Measurements from ENCODE around the gene PIP5K1C. TPM values are rescaled to one million over a fixed set of nuclear protein-coding genes. Genes with fewer than 3 reads are reported as not detected.
"Not testable (repeated sequence)": the region's sequence is repeated elsewhere in the genome, so short reads cannot be mapped to it uniquely, and the experiment has no call there.

Gene PIP5K1C
- polyA plus RNA-seq, 1 donor = 23.0 TPM

GRCh38 chr19:3651684-3652083, 48.6 kb downstream of the PIP5K1C start:
- no peaks in the 10 kb centered on the region for H3K27me3 ChIP-seq (ENCODE audit: control insufficient read depth, insufficient read depth, low read length)
- no peak overlapping the region for H3K4me3 ChIP-seq (ENCODE audit: low read length)
- H3K36me3 ChIP-seq (ENCODE audit: control insufficient read depth, insufficient read depth, low read length) = peaks cover 44% of the 10 kb centered on the region

GRCh38 chr19:3649888-3650287, 50.4 kb downstream of the PIP5K1C start:
- Histone ChIP-seq H3K4me1 (ENCODE audit: control insufficient read depth, insufficient read depth, low read length) (no peaks in the 10 kb centered on the region), H3K27me3 (ENCODE audit: control insufficient read depth, insufficient read depth, low read length) (no peaks in the 10 kb centered on the region), H3K4me3 (ENCODE audit: low read length) (no peak overlapping the region), H3K27ac (ENCODE audit: low read length) (no peak overlapping the region), H3K9me3 (ENCODE audit: control insufficient read depth, low read depth, low read length) (no peaks in the 10 kb centered on the region), H3K36me3 (ENCODE audit: control insufficient read depth, insufficient read depth, low read length) (peaks cover 55% of the 10 kb centered on the region)
- WGBS (ENCODE audit: insufficient coverage, low lambda C conversion rate) = no CpG with 5 or more reads among the region's 16 CpGs
- DNase-seq = no peak

More at GRCh38 chr19:3651684-3652083, 48.6 kb downstream of the PIP5K1C start:
- peaks cover 7% of the 10 kb centered on the region for H3K9me3 ChIP-seq (ENCODE audit: control insufficient read depth, low read depth, low read length)
- WGBS (ENCODE audit: insufficient coverage, low lambda C conversion rate) = no CpG with 5 or more reads among the region's 33 CpGs
- no peak overlapping the region for H3K27ac ChIP-seq (ENCODE audit: low read length)
- DNase-seq = no peak
- no peaks in the 10 kb centered on the region for H3K4me1 ChIP-seq (ENCODE audit: control insufficient read depth, insufficient read depth, low read length)

GRCh38 chr19:3648037-3648905, 52.0 kb downstream of the PIP5K1C start:
- H3K27ac ChIP-seq (ENCODE audit: low read length) = no peak overlapping the region
- H3K36me3 ChIP-seq (ENCODE audit: control insufficient read depth, insufficient read depth, low read length) = peaks cover 49% of the 10 kb centered on the region
- H3K9me3 ChIP-seq (ENCODE audit: control insufficient read depth, low read depth, low read length) = peaks cover 4% of the 10 kb centered on the region
- H3K4me1 ChIP-seq (ENCODE audit: control insufficient read depth, insufficient read depth, low read length) = no peaks in the 10 kb centered on the region
- no peak overlapping the region for H3K4me3 ChIP-seq (ENCODE audit: low read length)
- H3K27me3 ChIP-seq (ENCODE audit: control insufficient read depth, insufficient read depth, low read length) = no peaks in the 10 kb centered on the region
- WGBS (ENCODE audit: insufficient coverage, low lambda C conversion rate) = no CpG with 5 or more reads among the region's 33 CpGs
- DNase-seq = no peak

GRCh38 chr19:3647102-3647501, 53.2 kb downstream of the PIP5K1C start:
- not testable (repeated sequence) for H3K9me3 ChIP-seq (ENCODE audit: control insufficient read depth, low read depth, low read length); DNase-seq; H3K27me3 ChIP-seq (ENCODE audit: control insufficient read depth, insufficient read depth, low read length); H3K4me1 ChIP-seq (ENCODE audit: control insufficient read depth, insufficient read depth, low read length); H3K4me3 ChIP-seq (ENCODE audit: low read length); H3K27ac ChIP-seq (ENCODE audit: low read length)
- WGBS (ENCODE audit: insufficient coverage, low lambda C conversion rate) = no CpG with 5 or more reads among the region's 5 CpGs
- H3K36me3 ChIP-seq (ENCODE audit: control insufficient read depth, insufficient read depth, low read length) = peaks cover 45% of the 10 kb centered on the region

- WGBS (ENCODE audit: insufficient coverage, low lambda C conversion rate) = no CpG with 5 or more reads among the region's 23 CpGs
- Histone ChIP-seq H3K4me1 (ENCODE audit: control insufficient read depth, insufficient read depth, low read length) (no peaks in the 10 kb centered on the region), H3K27ac (ENCODE audit: low read length) (no peak overlapping the region), H3K27me3 (ENCODE audit: control insufficient read depth, insufficient read depth, low read length) (no peaks in the 10 kb centered on the region), H3K4me3 (ENCODE audit: low read length) (no peak overlapping the region), H3K36me3 (ENCODE audit: control insufficient read depth, insufficient read depth, low read length) (peaks cover 45% of the 10 kb centered on the region), H3K9me3 (ENCODE audit: control insufficient read depth, low read depth, low read length) (peaks cover 7% of the 10 kb centered on the region)
- no peak for DNase-seq
Measured at GRCh38 chr19:3646336-3647092, 53.8 kb downstream of the PIP5K1C start.

GRCh38 chr19:3645726-3646125, 54.5 kb downstream of the PIP5K1C start:
- no peaks in the 10 kb centered on the region for H3K4me1 ChIP-seq (ENCODE audit: control insufficient read depth, insufficient read depth, low read length)
- WGBS (ENCODE audit: insufficient coverage, low lambda C conversion rate) = 80% methylated on average over 1 of the region's 21 CpGs
- no peak for DNase-seq
- peaks cover 7% of the 10 kb centered on the region for H3K9me3 ChIP-seq (ENCODE audit: control insufficient read depth, low read depth, low read length)
- no peaks in the 10 kb centered on the region for H3K27me3 ChIP-seq (ENCODE audit: control insufficient read depth, insufficient read depth, low read length)
- H3K36me3 ChIP-seq (ENCODE audit: control insufficient read depth, insufficient read depth, low read length) = peaks cover 46% of the 10 kb centered on the region
- H3K27ac ChIP-seq (ENCODE audit: low read length) = no peak overlapping the region
- no peak overlapping the region for H3K4me3 ChIP-seq (ENCODE audit: low read length)

- peaks cover 7% of the 10 kb centered on the region for H3K9me3 ChIP-seq (ENCODE audit: control insufficient read depth, low read depth, low read length)
- no peak overlapping the region for H3K4me3 ChIP-seq (ENCODE audit: low read length)
- WGBS (ENCODE audit: insufficient coverage, low lambda C conversion rate) = no CpG with 5 or more reads among the region's 11 CpGs
- H3K4me1 ChIP-seq (ENCODE audit: control insufficient read depth, insufficient read depth, low read length) = no peaks in the 10 kb centered on the region
- H3K27me3 ChIP-seq (ENCODE audit: control insufficient read depth, insufficient read depth, low read length) = no peaks in the 10 kb centered on the region
- no peak overlapping the region for H3K27ac ChIP-seq (ENCODE audit: low read length)
- DNase-seq = no peak
- H3K36me3 ChIP-seq (ENCODE audit: control insufficient read depth, insufficient read depth, low read length) = peaks cover 41% of the 10 kb centered on the region
Measured at GRCh38 chr19:3645067-3645396, 55.2 kb downstream of the PIP5K1C start.

- no peak for DNase-seq
- Histone ChIP-seq H3K4me3 (ENCODE audit: low read length) (no peak overlapping the region), H3K4me1 (ENCODE audit: control insufficient read depth, insufficient read depth, low read length) (no peaks in the 10 kb centered on the region), H3K27me3 (ENCODE audit: control insufficient read depth, insufficient read depth, low read length) (no peaks in the 10 kb centered on the region), H3K27ac (ENCODE audit: low read length) (no peak overlapping the region), H3K9me3 (ENCODE audit: control insufficient read depth, low read depth, low read length) (peaks cover 7% of the 10 kb centered on the region), H3K36me3 (ENCODE audit: control insufficient read depth, insufficient read depth, low read length) (peaks cover 43% of the 10 kb centered on the region)
- WGBS (ENCODE audit: insufficient coverage, low lambda C conversion rate) = no CpG with 5 or more reads among the region's 19 CpGs
Measured at GRCh38 chr19:3644351-3645066, 55.8 kb downstream of the PIP5K1C start.

GRCh38 chr19:3643674-3644313, 56.5 kb downstream of the PIP5K1C start:
- peaks cover 50% of the 10 kb centered on the region for H3K36me3 ChIP-seq (ENCODE audit: control insufficient read depth, insufficient read depth, low read length)
- WGBS (ENCODE audit: insufficient coverage, low lambda C conversion rate) = no CpG with 5 or more reads among the region's 28 CpGs
- H3K27ac ChIP-seq (ENCODE audit: low read length) = no peak overlapping the region
- H3K4me1 ChIP-seq (ENCODE audit: control insufficient read depth, insufficient read depth, low read length) = no peaks in the 10 kb centered on the region
- H3K27me3 ChIP-seq (ENCODE audit: control insufficient read depth, insufficient read depth, low read length) = no peaks in the 10 kb centered on the region
- peaks cover 7% of the 10 kb centered on the region for H3K9me3 ChIP-seq (ENCODE audit: control insufficient read depth, low read depth, low read length)
- H3K4me3 ChIP-seq (ENCODE audit: low read length) = no peak overlapping the region
- no peak for DNase-seq
